Suppressor macrophage treated with lipopolysaccharide for 1 hour (primary cell): ENCODE measurements around the gene SERPINI2.
"Not testable (repeated sequence)": the region's sequence is repeated elsewhere in the genome, so short reads cannot be mapped to it uniquely, and the experiment has no call there.

Source experiments
- DNase-seq, 3 donors: peaks; one replicate each; pipeline ENCODE4 v3.0.0-alpha.2; 2020 to 2022

The SERPINI2 gene

DNA sequence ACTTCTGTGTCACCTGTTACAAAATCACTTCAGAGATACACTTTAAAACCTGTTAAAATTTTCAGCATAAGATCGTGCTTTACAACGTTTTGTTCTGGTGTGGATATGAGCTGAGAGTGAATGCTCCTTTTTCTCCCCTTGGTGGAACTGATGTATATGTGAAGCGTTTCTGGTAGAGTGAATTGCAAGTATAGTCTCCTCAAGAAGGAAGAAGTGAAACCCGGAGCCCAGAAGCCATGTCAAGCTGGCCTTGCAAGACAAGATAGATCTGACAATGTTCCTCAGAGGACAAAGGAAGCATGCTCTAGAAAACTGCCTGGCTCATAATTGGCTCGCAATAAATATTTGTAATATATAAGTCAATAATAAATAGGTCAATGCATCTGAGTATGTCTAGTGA lies 23.6 kb downstream of the SERPINI2 start:
- DNase-seq = peak; percentile 19 to 22 (median 21)

GRCh38 chr3:167445491-167445890 lies 28.4 kb downstream of the SERPINI2 start:
- DNase-seq = no peak

DNA sequence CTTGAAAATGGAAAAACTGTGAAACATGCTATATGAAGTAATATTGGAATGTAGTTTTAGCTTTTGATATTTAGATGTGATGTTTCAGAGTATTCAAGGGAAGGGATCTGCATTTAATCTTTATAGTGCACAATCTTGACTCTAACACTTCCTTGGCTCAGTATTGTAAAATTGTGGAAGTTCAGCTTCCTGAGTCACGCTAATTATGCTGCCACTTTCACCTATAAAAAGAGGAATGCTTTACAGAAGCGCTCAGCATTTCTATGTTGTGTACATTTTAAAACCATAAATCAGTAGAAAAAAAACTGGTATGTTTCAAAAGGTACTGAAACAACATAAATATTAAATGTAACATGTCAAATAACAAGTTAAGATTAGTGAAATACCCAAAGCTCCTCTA lies 32.6 kb downstream of the SERPINI2 start:
- peak; percentile 22 to 63 (median 53) for DNase-seq

- DNase-seq = peak in 1 of 3 donors; percentile 13
Measured at GRCh38 chr3:167437428-167438139, 36.3 kb downstream of the SERPINI2 start.

GRCh38 chr3:167426962-167427361 lies 46.9 kb downstream of the SERPINI2 start:
- DNase-seq = not testable (repeated sequence)

GRCh38 chr3:167422396-167422795 lies 51.4 kb downstream of the SERPINI2 start:
- DNase-seq = not testable (repeated sequence)

GRCh38 chr3:167409611-167410010 lies 64.2 kb downstream of the SERPINI2 start:
- no peak for DNase-seq

DNA sequence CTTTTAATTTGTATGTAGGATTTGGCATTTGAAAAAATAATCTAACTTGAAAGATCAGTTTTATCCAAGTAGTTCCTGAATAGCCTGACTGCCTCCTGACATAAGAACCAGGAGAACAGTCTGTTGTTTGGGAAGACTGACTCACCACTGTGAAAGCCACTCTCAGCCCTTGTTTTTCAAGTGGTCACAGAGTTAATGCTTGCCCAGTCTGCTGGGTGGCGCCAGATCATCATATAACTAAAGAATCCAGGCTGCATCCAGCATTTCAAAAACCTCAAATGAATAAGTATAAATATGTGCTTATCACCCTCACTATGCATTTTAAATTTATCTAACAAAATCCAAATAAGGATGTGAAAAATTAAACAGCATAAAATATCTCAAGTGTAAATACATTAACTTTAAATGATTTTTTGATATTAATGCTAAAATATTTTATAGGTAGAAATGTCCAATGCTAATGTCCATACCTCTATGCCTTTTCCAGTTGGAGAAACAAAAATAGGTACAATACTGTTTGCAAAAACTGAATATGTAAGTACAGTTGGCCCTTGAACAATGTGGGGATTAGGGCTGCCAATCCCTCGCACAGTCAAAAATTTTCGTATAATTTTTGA lies 66.9 kb downstream of the SERPINI2 start:
- peak; percentile 73 to 76 (median 75) for DNase-seq

GRCh38 chr3:167397826-167398225 lies 76.0 kb downstream of the SERPINI2 start:
- no peak for DNase-seq

GRCh38 chr3:167396075-167396474 lies 77.8 kb downstream of the SERPINI2 start:
- DNase-seq = no peak

DNA sequence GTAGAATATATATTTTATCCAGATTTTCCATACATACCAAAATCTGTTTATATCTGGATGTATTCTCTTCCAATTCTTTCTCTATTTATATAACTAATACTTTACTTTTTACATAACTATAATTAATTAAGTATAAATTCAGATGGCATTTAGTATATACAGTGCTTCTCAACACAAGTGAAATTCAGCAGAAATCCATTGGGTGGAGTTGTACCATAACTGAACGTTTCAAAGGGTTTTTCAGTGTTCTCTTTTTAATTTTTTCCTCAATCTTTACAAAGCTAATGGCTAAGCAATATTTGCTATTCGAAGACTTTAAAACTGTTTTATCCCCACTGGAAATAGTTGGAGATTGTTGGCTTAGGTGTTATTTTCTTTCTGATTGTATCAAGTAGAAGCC lies 79.8 kb downstream of the SERPINI2 start:
- DNase-seq = peak in 1 of 3 donors; percentile 8
